ENCODE results near the gene SRMS. TPM values are rescaled to one million over a fixed set of nuclear protein-coding genes. Genes with fewer than 3 reads are reported as not detected.

Gene SRMS
- total RNA-seq, 1 experiment from 2014 or later: 0.79 TPM

GRCh38 chr20:63555661-63556381 lies 8.3 kb upstream of the SRMS start:
- no peak for DNase-seq
- no peak overlapping the region for H2AFZ ChIP-seq (ENCODE audit: low read length)
- H3K27ac ChIP-seq (ENCODE audit: insufficient read length, low read depth, low read length): no peak overlapping the region
- no peak overlapping the region for H3K4ac ChIP-seq (ENCODE audit: low read depth, low read length)
- no peaks in the 10 kb centered on the region; the same call in 1 of the 2 replicates for H3K27me3 Mint-ChIP-seq (ENCODE audit: low read depth)
- no peak overlapping the region for H3K9ac ChIP-seq (ENCODE audit: extremely low read depth, insufficient read length, low read length)
- no peaks in the 10 kb centered on the region for H4K20me1 ChIP-seq (ENCODE audit: control insufficient read depth, insufficient read depth, insufficient read length)
- H3K18ac ChIP-seq (ENCODE audit: insufficient read length, low read depth, low read length): no peak overlapping the region
- no peak overlapping the region for H3K14ac ChIP-seq (ENCODE audit: insufficient read depth, low read length)
- H2BK5ac ChIP-seq (ENCODE audit: insufficient read length, low read length): no peak overlapping the region
- no CpG with 5 or more reads among the region's 45 CpGs for WGBS (ENCODE audit: extremely low coverage, insufficient read length, low lambda C conversion rate)
- no peak overlapping the region for H2BK12ac ChIP-seq (ENCODE audit: insufficient read length, low read depth, low read length)
- H3K56ac ChIP-seq (ENCODE audit: insufficient read length, low read depth, low read length): no peak overlapping the region
- no peak overlapping the region for H3K27ac Mint-ChIP-seq
- no peak overlapping the region for H4K91ac ChIP-seq (ENCODE audit: insufficient read length, low read depth, low read length)
- peaks cover 20% of the 10 kb centered on the region in 2 experiments for H3K4me1 Mint-ChIP-seq
- H3K23ac ChIP-seq (ENCODE audit: insufficient read length, low read depth, low read length): no peak overlapping the region
- no peak overlapping the region for H3T11ph ChIP-seq (ENCODE audit: low read length)
- no peaks in the 10 kb centered on the region for H3K27me3 ChIP-seq (ENCODE audit: insufficient read depth, low read length)
- H2BK15ac ChIP-seq (ENCODE audit: low read depth, low read length): no peak overlapping the region
- H2AK5ac ChIP-seq (ENCODE audit: insufficient read length, low read length): no peak overlapping the region
- H2BK20ac ChIP-seq (ENCODE audit: low read depth, low read length, poor library complexity, severe bottlenecking): no peak overlapping the region
- H3K23me2 ChIP-seq (ENCODE audit: insufficient read length, low read depth, low read length, poor library complexity, severe bottlenecking): peaks cover 9% of the 10 kb centered on the region
- no peak overlapping the region for H3K4me2 ChIP-seq (ENCODE audit: insufficient read depth, insufficient read length, low read length)
- H4K5ac ChIP-seq (ENCODE audit: insufficient read length, low read depth, low read length): no peak overlapping the region
- TF ChIP-seq, protein P1, sequence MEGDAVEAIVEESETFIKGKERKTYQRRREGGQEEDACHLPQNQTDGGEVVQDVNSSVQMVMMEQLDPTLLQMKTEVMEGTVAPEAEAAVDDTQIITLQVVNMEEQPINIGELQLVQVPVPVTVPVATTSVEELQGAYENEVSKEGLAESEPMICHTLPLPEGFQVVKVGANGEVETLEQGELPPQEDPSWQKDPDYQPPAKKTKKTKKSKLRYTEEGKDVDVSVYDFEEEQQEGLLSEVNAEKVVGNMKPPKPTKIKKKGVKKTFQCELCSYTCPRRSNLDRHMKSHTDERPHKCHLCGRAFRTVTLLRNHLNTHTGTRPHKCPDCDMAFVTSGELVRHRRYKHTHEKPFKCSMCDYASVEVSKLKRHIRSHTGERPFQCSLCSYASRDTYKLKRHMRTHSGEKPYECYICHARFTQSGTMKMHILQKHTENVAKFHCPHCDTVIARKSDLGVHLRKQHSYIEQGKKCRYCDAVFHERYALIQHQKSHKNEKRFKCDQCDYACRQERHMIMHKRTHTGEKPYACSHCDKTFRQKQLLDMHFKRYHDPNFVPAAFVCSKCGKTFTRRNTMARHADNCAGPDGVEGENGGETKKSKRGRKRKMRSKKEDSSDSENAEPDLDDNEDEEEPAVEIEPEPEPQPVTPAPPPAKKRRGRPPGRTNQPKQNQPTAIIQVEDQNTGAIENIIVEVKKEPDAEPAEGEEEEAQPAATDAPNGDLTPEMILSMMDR (conservative IDR thresholded peaks at IDR 0.05): no peak
- 0 out of 2 replicates have a peak, but pooled peaks cover 2% of the 10 kb centered on the region for H3K4me1 ChIP-seq (ENCODE audit: insufficient read depth, low read length)
- H4K8ac ChIP-seq (replicated peaks; ENCODE audit: insufficient read length, low read depth, low read length): no peak overlapping the region
- peaks cover 3 to 12% (median 9%) of the 10 kb centered on the region in 3 experiments; a peak in 6 of 7 replicates for H3K36me3 Mint-ChIP-seq (ENCODE audit: insufficient read depth in 1 of 3, low read depth in 3 of 3)
- H3K9me3 Mint-ChIP-seq: no peaks in the 10 kb centered on the region
- H3K4me3 Mint-ChIP-seq: no peak overlapping the region
- H3K79me2 ChIP-seq (ENCODE audit: insufficient read depth, low read length): no peaks in the 10 kb centered on the region
- H2BK120ac ChIP-seq (ENCODE audit: low read depth, low read length, poor library complexity, severe bottlenecking): no peak overlapping the region
- H3K79me1 ChIP-seq (ENCODE audit: insufficient read depth, low read depth, low read length, poor library complexity, severe bottlenecking): no peaks in the 10 kb centered on the region
- no peaks in the 10 kb centered on the region for H3K9me3 ChIP-seq (ENCODE audit: control insufficient read depth, low read depth, low read length)

Data from H9 (cell line).